CD14-positive monocyte (primary cell): Measurements from ENCODE around the gene ROR1. TPM values are rescaled to one million over a fixed set of nuclear protein-coding genes. Genes with fewer than 3 reads are reported as not detected.

ENCODE experiments used
- DNase-seq, 3 donors: peaks; one replicate each; pipeline ENCODE4 v3.0.0-alpha.2; 2011 to 2022
- H2AFZ ChIP-seq: 2 replicates; pipeline ENCODE4 v1.6.0; 2012; ENCODE audit warnings: mild to moderate bottlenecking, low read depth, low read length, inconsistent platforms; ENCODE audit not compliant: insufficient read depth, poor library complexity, severe bottlenecking
- H3K27ac ChIP-seq, 2 donors: 1 replicate in 1 of 2; 2 replicates in 1 of 2; pipeline ENCODE4 v1.5.1; 2012 to 2013; ENCODE audit warnings: low read length in 2 of 2, control low read depth in 1 of 2, inconsistent platforms in 1 of 2, low read depth in 1 of 2, mild to moderate bottlenecking in 1 of 2
- H3K27me3 ChIP-seq, 2 donors: one replicate each; pipeline versions ENCODE4 v1.6.0 to v1.6.1; 2011 to 2013; ENCODE audit warnings: low read length in 2 of 2; ENCODE audit not compliant: control insufficient read depth in 2 of 2, insufficient read depth in 2 of 2
- H3K36me3 ChIP-seq, 2 donors: replicated peaks in 1 of 2; 1 replicate in 1 of 2; 2 replicates in 1 of 2; pipeline versions ENCODE4 v1.5.1 to v1.6.1; 2012 to 2013; ENCODE audit warnings: low read length in 2 of 2, control low read depth in 1 of 2, inconsistent platforms in 1 of 2, mild to moderate bottlenecking in 1 of 2; ENCODE audit not compliant: insufficient read depth in 2 of 2, control insufficient read depth in 1 of 2
- H3K4me1 ChIP-seq, 2 donors: 1 replicate in 1 of 2; 2 replicates in 1 of 2; pipeline versions ENCODE4 v1.5.1 to v1.6.1; 2012 to 2013; ENCODE audit warnings: low read length in 2 of 2, control low read depth in 1 of 2, inconsistent platforms in 1 of 2, mild to moderate bottlenecking in 1 of 2, moderate library complexity in 1 of 2; ENCODE audit not compliant: insufficient read depth in 2 of 2, control insufficient read depth in 1 of 2
- H3K4me2 ChIP-seq: replicated peaks from 2 replicates; pipeline ENCODE3; 2012; ENCODE audit warnings: low read length, moderate library complexity, mild to moderate bottlenecking; ENCODE audit not compliant: poor library complexity, severe bottlenecking; ENCODE audit errors: extremely low read depth
- H3K4me3 ChIP-seq, 3 experiments: fragments of 200-600 bp in 1 of 3; sonication (generic) in 1 of 3; replicated peaks in 1 of 3; 1 replicate in 2 of 3; 2 replicates in 1 of 3; pipeline ENCODE4 v1.5.1; 2011 to 2013; ENCODE audit warnings: low read length in 3 of 3, mild to moderate bottlenecking in 3 of 3, control low read depth in 2 of 3, low read depth in 2 of 3, inconsistent platforms in 1 of 3, moderate library complexity in 1 of 3
- H3K79me2 ChIP-seq: 2 replicates; pipeline ENCODE4 v1.6.0; 2012; ENCODE audit warnings: mild to moderate bottlenecking, control low read depth, inconsistent platforms, low read length, moderate library complexity; ENCODE audit not compliant: insufficient read depth
- H3K9ac ChIP-seq: 2 replicates; pipeline ENCODE4 v1.6.0; 2017; ENCODE audit warnings: low read length, mild to moderate bottlenecking; ENCODE audit not compliant: insufficient read depth, poor library complexity, severe bottlenecking
- H3K9me3 ChIP-seq, 2 donors: replicated peaks in 1 of 2; 1 replicate in 1 of 2; 2 replicates in 1 of 2; pipeline versions ENCODE4 v1.5.1 to v1.6.1; 2012 to 2013; ENCODE audit warnings: low read length in 2 of 2, control low read depth in 1 of 2; ENCODE audit not compliant: control insufficient read depth in 1 of 2, insufficient read depth in 1 of 2
- H4K20me1 ChIP-seq: 2 replicates; pipeline ENCODE4 v1.6.0; 2012; ENCODE audit warnings: mild to moderate bottlenecking, low read length, control low read depth, moderate library complexity; ENCODE audit not compliant: insufficient read depth
- H3K27ac Mint-ChIP-seq, 7 donors: one replicate each; pipeline ENCODE4 v1.8.0; 2020; ENCODE audit warnings: mild to moderate bottlenecking in 7 of 7, mixed read lengths in 7 of 7, moderate library complexity in 6 of 7, inconsistent platforms in 2 of 7
- H3K27me3 Mint-ChIP-seq, 3 donors: one replicate each; pipeline ENCODE4 v1.8.0; 2021 to 2022; ENCODE audit warnings: low read depth in 3 of 3, mild to moderate bottlenecking in 3 of 3, mixed read lengths in 3 of 3, moderate library complexity in 3 of 3, inconsistent platforms in 1 of 3
- H3K36me3 Mint-ChIP-seq, 2 donors: one replicate each; pipeline ENCODE4 v1.8.0; 2020; ENCODE audit warnings: mixed read lengths in 2 of 2, inconsistent platforms in 1 of 2, mild to moderate bottlenecking in 1 of 2
- H3K4me1 Mint-ChIP-seq: one replicate; pipeline ENCODE4 v1.8.0; 2020; ENCODE audit warnings: mild to moderate bottlenecking, mixed read lengths
- H3K4me3 Mint-ChIP-seq, 2 donors: one replicate each; pipeline ENCODE4 v1.8.0; 2020; ENCODE audit warnings: mild to moderate bottlenecking in 2 of 2, mixed read lengths in 2 of 2, moderate library complexity in 1 of 2
- H3K9me3 Mint-ChIP-seq, 7 donors: one replicate each; pipeline ENCODE4 v1.8.0; 2020 to 2022; ENCODE audit warnings: mixed read lengths in 7 of 7, mild to moderate bottlenecking in 6 of 7, moderate library complexity in 6 of 7, inconsistent platforms in 2 of 7
- WGBS: methylation state at CpG from one replicate; pipeline ENCODE4 v1.1.5; 2013; ENCODE audit warnings: missing lambda C conversion rate; ENCODE audit not compliant: insufficient coverage; 5-methylcytosine and 5-hydroxymethylcytosine counted together
- intact Hi-C, 2 donors: fragments of 100-400 bp; cut with micrococcal nuclease; formaldehyde crosslinking; loops; one replicate each; pipeline versions ENCODE4 v1.15.0 to v1.15.1; 2023
- polyA plus RNA-seq, 3 donors: library from polyadenylated mRNA; depleted of rRNA in 1 of 3; unstranded in 2 of 3; stranded (reverse) in 1 of 3; fragments of 300-500 nt in 2 of 3; fragments of >200 nt in 1 of 3; fragmentation: Illumina TruSeq in 2 of 3; gene quantifications; 1 replicate in 2 of 3; 2 replicates in 1 of 3; pipeline ENCODE4 v1.2.3, GENCODE V29; 2012 to 2021
- TF ChIP-seq, protein P1 (sequence below): fragments of 200-600 bp; IDR thresholded peaks from one replicate; pipeline ENCODE4 v1.8.0; 2022; ENCODE audit warnings: antibody characterized with exemption, mild to moderate bottlenecking

The ROR1 gene
- polyA plus RNA-seq, 3 donors, result not detected

DNA sequence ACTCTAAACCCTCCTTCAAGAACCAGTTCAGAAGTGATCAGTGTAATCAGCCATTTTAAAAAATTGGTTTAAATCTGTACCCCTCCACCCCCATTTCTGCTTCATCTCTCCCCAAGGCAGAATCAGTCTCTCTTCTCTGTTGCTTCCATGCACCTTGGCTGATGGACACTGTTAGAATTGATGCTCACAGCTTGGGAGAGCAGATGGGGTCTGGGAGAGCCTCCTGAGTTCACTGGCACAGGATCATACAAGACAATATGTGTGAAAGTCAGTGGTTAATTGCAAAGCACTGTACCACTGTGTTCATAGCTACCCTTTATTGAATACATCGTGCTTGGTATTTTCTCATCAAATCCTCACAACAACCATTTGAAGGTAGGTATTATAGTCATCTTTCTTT is 140.9 kb downstream of the ROR1 start:
- intact Hi-C loops, result no loop called here
- H3K4me1 Mint-ChIP-seq, result peaks cover 4% of the 10 kb centered on the region
- peaks cover 2 to 5% (median 3%) of the 10 kb centered on the region in 3 donors for H3K27me3 Mint-ChIP-seq
- DNase-seq, result no peak
- Histone ChIP-seq H3K9me3 (no peaks in the 10 kb centered on the region), H3K9ac (no peak overlapping the region), H3K36me3 (no peaks in the 10 kb centered on the region), H3K27ac (no peak overlapping the region), H3K4me2 (no peak overlapping the region), H2AFZ (no peak overlapping the region), H3K4me1 (no peaks in the 10 kb centered on the region), H4K20me1 (no peaks in the 10 kb centered on the region), H3K79me2 (no peaks in the 10 kb centered on the region), H3K27me3 (no peaks in the 10 kb centered on the region), H3K4me3 (no peak overlapping the region)
- H3K4me3 Mint-ChIP-seq, result no peak overlapping the region
- TF ChIP-seq, protein P1, sequence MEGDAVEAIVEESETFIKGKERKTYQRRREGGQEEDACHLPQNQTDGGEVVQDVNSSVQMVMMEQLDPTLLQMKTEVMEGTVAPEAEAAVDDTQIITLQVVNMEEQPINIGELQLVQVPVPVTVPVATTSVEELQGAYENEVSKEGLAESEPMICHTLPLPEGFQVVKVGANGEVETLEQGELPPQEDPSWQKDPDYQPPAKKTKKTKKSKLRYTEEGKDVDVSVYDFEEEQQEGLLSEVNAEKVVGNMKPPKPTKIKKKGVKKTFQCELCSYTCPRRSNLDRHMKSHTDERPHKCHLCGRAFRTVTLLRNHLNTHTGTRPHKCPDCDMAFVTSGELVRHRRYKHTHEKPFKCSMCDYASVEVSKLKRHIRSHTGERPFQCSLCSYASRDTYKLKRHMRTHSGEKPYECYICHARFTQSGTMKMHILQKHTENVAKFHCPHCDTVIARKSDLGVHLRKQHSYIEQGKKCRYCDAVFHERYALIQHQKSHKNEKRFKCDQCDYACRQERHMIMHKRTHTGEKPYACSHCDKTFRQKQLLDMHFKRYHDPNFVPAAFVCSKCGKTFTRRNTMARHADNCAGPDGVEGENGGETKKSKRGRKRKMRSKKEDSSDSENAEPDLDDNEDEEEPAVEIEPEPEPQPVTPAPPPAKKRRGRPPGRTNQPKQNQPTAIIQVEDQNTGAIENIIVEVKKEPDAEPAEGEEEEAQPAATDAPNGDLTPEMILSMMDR, result no peak
- WGBS, result no CpG with 5 or more reads among the region's 1 CpG
- H3K27ac Mint-ChIP-seq, result no peak overlapping the region
- no peaks in the 10 kb centered on the region for H3K36me3 Mint-ChIP-seq
- no peaks in the 10 kb centered on the region for H3K9me3 Mint-ChIP-seq

DNA sequence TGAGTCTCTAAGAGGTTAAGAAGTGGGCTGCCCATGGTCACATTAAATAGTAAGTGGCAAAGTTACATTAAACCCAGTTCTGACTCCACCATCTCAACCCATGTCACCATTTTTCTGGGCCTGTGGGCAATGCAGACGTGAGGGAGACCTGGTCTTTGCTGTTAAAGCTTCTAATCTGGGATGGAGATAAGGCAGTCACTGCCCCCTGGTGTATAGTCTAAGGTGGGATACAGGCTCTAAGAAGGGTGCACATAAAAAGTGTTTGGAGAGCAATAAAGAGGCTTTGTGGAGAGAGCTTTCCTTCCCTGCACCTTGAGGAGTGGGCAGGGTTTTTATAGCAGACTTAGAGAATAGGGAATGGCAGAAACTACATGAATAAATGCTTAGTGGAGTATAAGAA is 141.3 kb downstream of the ROR1 start:
- TF ChIP-seq, protein P1, result no peak
- Histone ChIP-seq H3K27ac (no peak overlapping the region), H4K20me1 (no peaks in the 10 kb centered on the region), H3K79me2 (no peaks in the 10 kb centered on the region), H3K4me2 (no peak overlapping the region), H2AFZ (no peak overlapping the region), H3K27me3 (no peaks in the 10 kb centered on the region), H3K36me3 (no peaks in the 10 kb centered on the region), H3K4me3 (no peak overlapping the region), H3K9me3 (no peaks in the 10 kb centered on the region), H3K9ac (no peak overlapping the region), H3K4me1 (no peaks in the 10 kb centered on the region)
- no peaks in the 10 kb centered on the region for H3K36me3 Mint-ChIP-seq
- no peak overlapping the region for H3K27ac Mint-ChIP-seq
- DNase-seq, result no peak
- H3K4me1 Mint-ChIP-seq, result peaks cover 4% of the 10 kb centered on the region
- no peak overlapping the region for H3K4me3 Mint-ChIP-seq
- H3K9me3 Mint-ChIP-seq, result peaks cover 0 to under 1% (median 0%) of the 10 kb centered on the region in 7 donors
- peaks cover 2 to 5% (median 3%) of the 10 kb centered on the region in 3 donors for H3K27me3 Mint-ChIP-seq
- no CpG with 5 or more reads among the region's 1 CpG for WGBS
- intact Hi-C loops, result no loop called here
